NCI-H1436 treated with DMSO at 0.1 percent for 48 hours (cell line): ENCODE data around the gene PBXIP1.

Source experiments
- DNase-seq: peaks from one replicate; lab custom pipeline; 2025; lab: John Stamatoyannopoulos, UW

Gene PBXIP1

DNA sequence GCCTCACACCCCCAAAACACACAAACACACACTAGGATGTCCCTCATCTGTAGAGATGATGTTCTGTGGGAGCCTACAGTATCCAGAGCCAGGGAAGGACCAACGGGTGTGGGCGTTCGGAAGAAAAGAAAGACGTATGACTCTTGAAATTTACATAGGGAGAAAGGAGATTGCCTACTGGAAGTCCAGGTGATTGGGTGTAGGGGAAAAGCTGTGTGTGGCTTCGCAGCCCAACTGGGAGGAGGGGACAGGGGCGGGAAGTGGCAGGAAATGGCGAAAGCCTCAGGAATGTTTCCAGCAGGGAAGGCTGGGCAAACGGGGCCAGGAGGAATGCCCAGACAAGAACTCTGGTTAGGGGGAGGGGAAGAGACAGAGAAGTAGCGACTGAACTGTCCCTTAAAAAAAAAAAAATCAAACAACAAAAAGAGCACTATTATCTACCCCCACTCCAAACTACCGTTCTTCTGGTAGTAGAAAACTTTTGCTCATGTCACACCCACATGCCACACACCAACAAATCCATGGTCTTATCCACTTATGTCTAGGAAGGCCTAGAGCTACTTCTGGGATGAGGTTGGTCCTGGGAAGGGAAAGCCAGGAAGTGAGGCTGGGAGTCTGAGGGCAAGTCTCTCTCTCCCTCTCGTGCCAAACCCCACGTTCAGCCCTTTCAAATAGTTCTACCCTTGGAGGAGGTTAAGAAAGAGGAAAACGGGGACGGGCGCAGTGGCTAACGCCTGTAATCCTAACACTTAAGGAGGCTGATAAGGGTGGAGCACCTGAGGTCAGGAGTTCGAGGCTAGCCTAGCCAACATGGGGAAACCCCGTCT, 16.8 kb upstream of the PBXIP1 start:
- DNase-seq, result no peak

DNA sequence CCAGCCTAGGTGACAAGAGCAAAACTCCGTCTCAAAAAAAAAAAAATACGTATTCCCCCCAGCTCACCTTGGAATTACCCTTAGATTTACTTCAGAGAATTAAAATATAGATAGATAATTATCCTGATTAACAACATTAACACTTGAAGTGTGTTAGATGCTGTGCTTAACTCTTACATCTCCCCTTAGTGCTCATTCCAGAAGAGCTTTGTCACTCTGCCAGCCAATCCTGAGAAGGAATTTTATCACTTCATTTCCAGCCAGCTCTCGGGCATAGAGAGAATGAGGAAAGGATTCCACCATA, 16.3 kb upstream of the PBXIP1 start:
- DNase-seq, result no peak

DNA sequence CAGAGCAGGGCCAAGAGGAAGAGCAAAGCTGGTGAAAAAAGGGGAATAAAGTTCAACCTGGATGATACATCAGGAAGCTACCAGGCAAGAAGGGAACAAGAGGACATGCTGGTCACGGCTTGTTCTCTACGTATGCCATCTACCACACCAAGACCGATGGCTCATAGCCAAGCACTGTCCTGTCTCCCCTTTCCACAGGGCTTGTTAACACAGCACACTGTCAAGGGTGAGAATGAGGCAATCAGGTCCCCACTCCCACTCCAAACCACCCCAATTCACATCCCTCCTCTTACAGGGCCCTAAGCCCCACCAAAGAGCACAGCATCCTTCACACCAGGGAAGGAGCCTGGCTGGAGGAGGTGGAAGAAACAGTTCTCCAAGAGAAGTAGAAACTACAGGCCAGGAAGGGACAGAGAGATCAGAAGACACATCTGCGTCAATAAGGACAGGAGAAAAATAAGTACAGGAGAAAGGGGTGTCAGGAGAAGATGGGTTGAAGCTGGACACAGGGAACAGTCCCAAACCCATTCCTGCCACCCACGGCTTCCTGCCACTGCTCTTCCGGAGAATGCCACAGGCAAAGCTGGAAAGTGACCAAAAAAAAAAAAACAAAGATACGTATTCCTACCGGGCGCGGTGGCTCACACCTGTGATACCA, 15.6 kb upstream of the PBXIP1 start:
- no peak for DNase-seq

DNA sequence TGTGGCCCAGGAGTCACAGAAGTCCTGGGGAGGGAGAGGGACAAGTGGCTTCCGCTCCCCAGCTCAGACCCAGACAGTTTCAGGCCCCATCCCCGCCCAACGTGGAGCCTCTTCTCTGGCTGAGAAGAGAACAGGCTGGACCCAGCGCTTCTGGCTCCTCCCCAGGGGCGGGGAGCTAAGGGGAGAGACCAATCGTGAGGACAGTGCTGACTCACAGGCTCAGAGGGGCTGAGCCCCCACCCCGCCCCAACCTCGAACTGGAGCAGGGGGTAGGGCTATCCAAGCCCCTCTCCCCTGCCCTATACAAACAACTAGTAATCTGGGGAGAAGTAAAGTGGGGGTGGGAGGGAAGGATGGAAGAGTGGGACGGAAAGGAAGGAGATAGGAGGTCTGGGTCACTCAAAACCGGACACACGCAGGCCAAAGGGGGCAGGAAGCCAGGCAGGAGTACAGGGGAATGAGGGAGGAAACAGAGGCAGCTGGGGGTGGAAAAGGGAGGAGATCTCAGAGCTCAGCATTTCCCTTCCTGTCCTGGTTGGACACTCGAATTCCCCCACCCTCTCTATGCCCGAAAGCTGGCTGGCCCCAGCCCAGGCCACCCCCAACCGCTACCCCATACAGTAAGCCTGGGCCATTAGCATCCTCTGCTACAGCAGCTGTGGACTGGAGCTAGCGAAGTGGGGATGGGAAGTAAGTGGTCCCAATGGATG, 14.9 kb upstream of the PBXIP1 start, which contains the start of gene SHC1:
Gene SHC1, minus strand, starts transcription at position 117 of the 710 bp plus-strand sequence. CDS start 221 bp downstream, outside the sequence.
- DNase-seq, result no peak

DNA sequence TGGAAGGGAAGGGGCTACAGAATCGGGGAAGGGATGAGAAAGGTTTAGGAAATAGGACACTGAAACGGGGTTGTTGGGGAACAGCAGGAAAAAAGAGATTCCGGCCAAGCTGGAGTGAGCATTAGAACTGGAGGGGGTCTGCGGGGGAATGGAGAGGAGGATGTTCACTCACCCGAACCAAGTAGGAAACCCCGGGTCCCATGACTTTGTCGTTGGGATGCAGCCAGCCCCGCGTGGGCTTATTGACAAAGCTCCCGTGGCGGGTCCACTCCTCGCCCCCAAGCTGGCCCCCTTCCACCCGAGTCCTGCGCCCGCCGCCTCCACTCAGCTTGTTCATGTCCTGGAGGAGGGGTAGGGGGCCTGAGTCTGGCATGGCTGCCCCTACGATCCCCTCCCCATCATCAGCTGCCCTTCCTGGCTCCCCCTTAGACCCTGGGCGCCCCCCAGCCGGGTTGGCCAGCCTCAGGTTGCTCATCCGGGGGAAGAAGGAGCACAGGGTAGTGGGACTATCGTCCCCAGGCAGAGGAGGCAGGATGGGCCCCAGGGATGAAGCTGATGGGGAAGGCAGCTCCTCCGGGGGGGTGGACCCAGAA, 14.1 kb upstream of the PBXIP1 start:
- no peak for DNase-seq

DNA sequence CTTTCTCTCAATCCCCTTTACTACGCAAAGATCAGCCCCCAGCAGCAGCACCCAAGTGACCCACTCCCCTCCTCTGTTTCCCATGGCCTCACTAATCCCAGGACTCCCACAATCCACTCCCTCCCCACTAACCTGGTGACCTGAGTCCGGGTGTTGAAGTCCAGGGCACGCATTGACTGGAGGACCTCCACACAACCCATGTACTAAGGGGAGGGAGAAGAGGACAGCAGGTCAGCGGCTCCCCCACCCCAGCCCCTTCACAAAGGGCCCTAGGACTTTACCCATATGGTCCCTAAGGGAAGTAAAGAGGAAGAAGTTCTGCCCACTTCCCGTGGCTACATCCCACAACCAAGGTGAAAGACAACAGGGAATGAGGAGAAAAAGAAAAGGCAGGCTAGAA, 13.3 kb upstream of the PBXIP1 start:
- no peak for DNase-seq

DNA sequence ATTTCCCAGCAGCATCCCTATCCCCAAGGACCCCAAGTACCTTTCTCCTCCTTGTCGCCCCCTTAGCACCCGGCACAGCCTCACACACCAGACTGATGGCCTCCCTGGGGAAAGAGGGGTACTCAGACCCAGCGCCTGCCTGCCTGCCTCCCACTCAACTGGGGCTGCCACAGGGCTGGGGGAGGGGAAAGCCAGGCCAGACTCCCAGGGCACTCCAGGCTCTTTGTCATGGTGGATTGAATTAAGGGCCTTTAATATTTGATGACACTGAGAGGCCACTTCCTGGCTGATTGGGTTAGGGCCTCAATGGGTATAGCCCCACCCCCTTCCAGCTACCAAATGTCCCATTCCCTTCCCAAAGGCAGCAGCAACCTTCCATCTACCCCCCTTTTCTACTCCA, 12.8 kb upstream of the PBXIP1 start:
- DNase-seq, result no peak

DNA sequence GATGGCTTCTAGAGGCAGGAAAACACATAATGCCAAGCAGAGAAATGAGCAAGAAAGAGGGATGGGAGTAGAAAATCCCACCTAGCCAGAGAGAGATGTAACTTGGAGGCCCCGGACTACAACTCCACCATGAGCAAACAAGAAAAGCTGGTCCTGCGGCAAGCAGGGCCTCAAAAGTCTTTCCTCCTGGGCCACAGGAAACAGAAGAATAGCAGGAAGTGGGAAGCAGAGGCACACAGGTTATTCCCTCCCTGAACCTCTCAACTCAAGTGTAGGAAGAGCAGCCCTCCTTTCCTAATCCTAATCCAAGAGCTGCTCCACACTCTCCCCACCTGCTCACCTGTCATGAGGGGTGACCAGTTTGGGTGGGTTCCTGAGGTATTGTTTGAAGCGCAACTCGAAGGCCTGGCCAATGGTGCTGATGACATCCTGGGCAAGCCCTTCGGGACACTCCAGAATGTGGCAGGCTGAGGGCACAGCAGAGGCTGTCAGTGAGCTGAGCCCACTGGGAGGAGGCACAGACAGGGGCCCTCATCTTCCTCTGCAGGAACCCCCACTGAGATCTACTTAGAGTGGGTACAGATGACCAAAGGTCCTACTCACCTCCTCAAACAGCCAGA, 11.5 kb upstream of the PBXIP1 start:
- no peak for DNase-seq

DNA sequence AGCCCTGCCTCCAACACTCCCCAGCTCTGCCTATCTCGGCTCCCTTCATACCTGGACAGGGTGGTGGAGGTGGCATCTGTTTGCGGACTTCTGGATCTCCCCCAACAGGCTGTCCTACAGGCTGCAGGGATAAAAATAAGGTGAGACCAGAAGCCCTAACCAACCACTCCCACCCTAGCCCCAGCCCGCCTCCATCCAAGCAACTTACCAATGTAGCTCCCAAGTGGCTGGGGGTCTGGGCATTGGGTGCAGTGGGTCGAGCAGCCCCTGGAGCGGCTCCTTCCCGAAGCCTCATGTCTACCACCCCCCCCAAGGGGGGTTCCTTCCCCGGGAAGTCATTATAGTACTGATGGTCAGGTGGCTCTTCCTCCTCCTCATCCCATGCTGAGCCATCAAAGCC, 10.2 kb upstream of the PBXIP1 start:
- DNase-seq, result no peak

DNA sequence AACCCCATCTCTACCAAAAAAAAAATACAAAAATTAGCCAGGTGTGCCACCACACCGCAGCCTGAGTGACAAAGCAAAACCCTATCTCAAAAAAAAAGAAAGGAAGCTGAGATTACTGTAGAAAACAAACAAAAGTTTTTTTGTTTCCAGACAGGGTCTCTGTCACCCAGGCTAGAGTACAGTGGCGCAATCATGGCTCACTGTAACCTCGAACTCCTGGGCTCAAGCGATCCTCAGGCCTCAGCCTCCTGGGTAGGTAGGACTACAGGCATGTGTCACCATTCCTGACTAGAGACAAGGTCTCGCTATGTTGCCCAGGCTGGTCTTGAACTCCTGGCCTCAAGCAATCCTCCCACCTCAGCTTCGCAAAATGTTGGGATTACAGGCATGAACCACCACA, 8.5 kb upstream of the PBXIP1 start:
- no peak for DNase-seq

DNA sequence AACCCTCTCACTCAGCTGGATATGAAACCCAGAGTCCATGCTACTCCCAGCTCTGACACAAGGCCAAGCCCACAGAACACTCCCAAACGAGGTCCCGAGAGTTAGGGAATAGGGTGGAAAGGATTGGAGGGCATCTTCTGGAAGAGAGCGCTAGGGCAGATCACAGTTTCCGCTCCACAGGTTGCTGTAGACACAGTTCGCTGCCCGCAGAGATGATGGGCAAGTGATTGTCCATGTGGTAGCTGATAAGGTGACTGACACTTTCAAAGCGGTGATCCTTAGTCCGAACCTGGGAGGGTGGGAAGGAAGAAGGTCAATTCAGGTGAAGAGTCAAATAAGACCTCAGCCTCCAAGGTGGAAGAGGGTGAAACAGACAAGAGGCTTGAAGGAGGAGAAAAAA, 7.7 kb upstream of the PBXIP1 start:
- no peak for DNase-seq

DNA sequence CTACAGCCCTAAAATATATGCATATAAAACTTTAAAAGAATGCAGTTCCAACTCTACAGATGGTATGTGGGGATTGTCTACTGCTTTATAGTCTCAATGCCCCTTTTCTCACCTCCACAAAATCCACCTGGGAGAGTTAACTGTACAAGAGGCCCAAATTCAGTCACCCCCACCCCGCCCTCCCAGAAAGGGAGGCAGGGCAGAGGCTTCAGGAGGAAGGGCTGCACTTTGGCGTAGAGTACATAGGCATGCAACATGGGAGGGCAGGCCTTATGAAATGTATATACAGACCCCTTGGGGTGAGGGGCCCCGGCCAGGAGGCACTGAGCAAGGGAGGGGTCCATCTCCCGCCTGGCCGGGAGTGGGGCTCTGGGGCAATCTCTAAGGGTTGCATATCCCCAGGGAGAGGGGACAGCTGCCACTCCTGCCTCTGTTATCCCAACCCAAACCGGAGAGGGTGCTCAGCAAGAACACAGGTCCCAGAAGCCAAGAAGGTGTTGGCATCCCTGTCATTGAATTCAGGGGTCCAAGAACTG, 7.0 kb upstream of the PBXIP1 start:
- no peak for DNase-seq

DNA sequence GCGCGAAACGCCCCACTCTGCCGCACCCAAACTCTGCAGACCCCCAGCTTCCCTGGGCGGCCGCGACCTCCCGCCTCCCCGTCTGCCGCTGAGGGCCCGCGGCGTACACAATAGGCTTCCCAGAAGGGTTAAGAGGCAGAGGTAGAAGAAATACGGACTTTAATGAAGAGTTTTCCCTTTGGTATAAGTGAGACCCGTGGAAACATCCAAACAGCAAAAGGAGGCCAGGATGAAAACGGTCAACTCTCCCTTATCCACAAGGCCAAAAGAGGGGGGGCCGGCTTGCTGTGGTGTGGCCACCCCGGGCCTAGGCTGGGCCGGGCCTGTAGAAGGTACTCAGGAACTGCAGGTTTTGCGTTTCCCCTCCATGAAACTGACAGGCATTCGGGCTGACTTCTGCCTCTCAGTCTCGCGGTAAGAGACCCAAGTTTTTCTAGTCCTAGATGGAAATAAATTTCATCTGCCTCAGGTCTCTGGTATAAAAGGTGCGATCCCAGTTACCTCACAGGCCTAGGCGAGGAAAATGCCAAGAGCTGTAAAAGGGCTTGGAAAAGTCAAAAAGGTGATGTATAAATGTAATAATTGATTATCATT, 6.4 kb upstream of the PBXIP1 start:
- no peak for DNase-seq

DNA sequence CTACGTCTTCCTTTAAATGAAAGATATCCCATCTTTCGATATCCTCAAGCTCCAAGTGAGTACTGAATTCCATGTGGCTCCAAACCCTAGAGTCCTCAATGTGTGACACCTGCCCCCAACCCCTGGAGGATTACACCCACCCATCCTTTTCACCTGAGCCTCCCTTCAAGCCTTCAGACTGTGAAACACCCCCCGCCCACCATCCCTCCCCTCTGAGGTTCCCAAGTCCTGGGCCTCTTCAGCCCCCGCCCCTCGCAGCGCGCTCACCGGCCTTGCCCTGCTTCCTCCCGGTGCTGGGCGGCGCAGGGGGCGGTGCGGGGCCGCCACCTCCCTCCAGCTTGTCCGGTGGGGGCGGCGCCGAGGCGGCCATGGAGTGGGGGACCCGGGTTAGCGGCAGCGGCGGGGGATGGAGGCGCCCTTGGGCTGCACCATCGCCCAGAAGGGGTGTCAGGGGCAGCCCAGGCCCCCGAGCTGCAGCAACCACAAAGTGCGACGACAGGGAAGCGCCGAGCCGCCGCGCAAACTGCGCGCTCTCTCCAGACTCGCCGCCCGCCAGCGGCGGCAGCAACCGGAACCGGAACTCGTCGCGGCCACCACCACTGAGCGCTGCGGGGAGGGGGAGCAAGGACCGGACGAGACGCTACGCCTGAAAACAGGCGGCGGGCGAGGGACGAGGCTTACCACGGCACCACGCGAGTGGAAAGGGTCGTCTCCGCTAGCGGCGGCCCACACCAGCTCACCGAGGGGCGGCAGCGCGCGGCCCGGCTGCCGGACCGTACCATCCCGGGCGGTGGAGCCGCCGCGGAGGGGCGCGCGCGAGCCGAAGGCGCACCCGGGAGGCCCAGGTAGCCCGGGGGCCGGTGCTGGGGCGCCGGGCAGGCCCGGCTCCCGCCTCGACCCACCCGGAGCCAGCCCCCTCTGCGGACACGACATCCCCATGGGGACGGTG, 5.6 kb upstream of the PBXIP1 start, which contains the start of gene PYGO2:
Gene PYGO2, minus strand, starts transcription at position 576 of the 949 bp plus-strand sequence. Its CDS starts 206 bp downstream, at position 370.
- no peak for DNase-seq

DNA sequence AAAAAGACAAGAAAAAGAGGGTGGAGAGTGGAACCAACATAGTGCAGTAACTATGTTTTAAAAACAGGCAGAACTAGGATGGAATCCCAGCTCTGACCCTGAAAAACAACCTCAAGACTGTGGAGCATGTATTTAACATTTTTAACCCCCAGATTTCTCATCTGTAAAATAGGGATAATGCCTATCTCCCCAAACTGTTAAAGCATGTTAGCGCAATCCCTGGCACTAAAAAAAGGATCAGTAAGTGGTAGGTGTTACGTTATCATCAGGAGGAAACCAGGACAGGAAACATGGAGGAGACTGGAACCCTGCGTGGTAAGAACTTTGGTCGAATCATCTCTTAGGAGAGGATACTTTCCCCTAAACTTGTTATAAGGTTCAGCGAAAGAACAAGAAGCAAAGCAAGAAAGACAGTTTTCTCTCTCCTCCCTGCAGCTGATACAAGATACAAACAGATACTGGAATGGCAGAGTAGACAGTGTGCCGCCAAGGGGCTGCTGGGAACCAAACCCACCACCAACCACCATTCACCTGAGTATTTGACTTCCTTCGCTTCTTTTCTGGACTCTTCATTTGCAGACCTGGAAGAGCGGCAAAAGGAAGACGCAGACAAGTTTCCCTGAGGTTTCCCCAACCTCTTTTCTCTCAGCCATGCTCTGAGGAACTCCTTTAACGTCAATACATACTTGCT, 4.7 kb upstream of the PBXIP1 start:
- no peak for DNase-seq

DNA sequence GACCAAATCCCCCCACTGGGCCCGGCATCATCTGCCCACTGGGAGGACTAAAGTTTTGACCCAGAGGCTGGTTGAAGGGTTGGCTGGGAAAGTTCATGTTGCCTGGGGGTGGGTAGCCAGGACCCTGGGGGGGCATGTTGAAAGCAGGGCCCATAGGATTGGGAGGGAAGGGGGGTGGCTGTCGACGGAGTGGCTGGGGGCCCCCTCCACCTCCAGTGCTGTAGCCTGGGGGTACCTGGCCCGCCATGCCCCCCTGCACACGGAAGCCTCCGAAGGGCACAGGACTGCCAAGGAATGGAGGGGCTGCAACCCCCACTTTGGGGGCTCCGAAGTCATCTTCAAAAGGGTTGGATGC, 3.5 kb upstream of the PBXIP1 start:
- no peak for DNase-seq

DNA sequence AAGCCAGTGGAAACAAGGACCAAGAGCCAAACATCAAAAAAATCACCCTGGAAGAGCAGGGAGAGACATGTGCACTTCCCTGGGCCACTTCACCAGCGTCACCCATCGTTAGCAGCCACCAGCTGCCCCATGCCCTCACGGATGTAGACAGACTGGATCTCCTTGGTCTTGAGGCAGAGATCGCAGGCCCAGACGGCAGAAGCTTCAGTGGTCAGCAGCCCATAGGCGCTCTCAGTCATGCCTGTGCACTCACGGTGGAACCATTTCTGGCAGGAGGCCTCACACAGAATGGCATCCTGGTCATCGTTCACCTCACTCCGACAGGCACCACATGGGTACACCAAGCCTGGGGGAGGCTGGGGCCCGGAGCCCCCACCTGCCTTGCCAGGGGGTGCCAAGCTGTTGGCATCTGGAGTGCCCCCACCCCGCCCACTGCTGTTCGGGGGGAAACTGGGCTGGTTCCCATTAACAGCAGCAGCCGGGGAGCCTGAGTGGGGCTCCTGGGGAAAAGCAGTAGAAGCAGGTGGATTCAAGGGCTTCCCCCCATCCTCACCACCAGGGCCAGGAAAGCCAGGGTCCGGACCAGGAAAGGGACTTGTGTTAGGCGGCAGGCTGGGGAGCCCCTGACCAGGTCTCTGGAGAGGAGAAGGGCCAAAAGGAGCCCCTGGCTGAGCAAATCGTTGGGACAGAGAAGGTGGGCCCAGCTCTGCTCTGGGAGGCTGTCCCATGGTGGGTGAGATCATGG, 3.0 kb upstream of the PBXIP1 start:
- DNase-seq, result no peak

DNA sequence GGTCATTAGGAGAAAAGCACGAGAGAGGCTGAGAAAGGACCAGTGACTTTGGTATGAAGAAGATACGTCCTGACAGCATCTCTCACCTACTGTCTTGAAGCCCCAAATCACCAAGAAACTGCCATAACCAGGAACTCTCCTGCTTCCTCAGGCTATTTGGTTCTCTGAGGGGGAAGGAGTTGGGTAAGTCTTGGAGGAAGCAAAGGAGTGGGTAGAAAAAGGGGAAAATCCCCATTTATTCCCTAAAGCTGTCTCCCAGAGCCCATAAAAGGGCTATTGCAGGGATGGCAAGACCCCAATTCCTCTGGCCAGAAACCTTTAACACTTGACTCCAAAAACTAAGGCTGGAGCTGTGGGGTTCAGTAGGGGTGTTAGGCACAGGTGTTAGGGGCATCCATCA, 2.1 kb upstream of the PBXIP1 start:
- no peak for DNase-seq

DNA sequence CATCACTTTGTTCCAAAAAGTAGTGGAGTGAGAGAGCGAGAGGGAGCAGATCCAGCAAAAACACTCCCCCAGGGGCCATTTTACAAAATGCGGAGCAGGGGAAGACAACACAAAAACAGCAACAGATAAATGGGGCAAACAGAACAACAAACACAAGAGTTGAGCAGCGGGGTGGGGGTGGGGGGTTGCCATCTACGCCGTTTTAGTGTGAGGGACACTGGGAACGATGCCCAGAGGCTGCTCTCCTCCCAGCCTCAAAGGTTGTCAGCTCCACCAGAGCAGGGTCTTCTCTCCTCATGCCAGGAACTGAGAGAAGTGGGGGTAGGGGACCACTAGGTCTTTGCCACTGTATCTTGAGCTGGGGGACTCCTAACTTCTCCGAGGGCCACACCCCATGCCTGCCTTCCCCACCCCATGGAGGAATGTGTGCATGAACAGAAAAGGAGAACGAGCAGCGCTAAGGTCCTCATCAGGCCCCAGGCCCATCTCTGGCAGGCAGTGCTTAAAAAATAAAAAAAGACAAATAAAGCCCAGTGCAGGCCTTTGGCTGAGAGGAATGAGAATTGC, 1.3 kb upstream of the PBXIP1 start:
- no peak for DNase-seq
